Neural cell (in vitro differentiated cells): ENCODE data around the gene NCLN. TPM values are rescaled to one million over a fixed set of nuclear protein-coding genes. Genes with fewer than 3 reads are reported as not detected.

Experiments
- H2AFZ ChIP-seq: fragments of 200-600, 300-800 bp; sonication (generic), shearing (Covaris generic); 2 replicates; pipeline ENCODE4 v1.6.0; 2014; ENCODE audit warnings: low read depth, mild to moderate bottlenecking, antibody characterized with exemption, low read length, moderate library complexity
- H3F3A ChIP-seq: fragments of 200-600 bp; shearing (Covaris generic); 2 replicates; pipeline ENCODE4 v1.6.1; 2016; ENCODE audit warnings: mild to moderate bottlenecking, moderate library complexity, mixed read lengths, antibody characterized with exemption, low read length; ENCODE audit not compliant: insufficient read depth, poor library complexity, severe bottlenecking
- H3K27ac ChIP-seq: fragments of 200-600, 300-800 bp; sonication (generic), shearing (Covaris generic); 2 replicates; pipeline ENCODE4 v1.5.1; 2014; ENCODE audit warnings: mild to moderate bottlenecking, low read length, moderate library complexity
- H3K27me3 ChIP-seq: fragments of 300-800, 200-600 bp; sonication (generic), shearing (Covaris generic); 2 replicates; pipeline ENCODE4 v1.6.0; 2014; ENCODE audit warnings: mild to moderate bottlenecking, low read depth, low read length, moderate library complexity; ENCODE audit not compliant: insufficient read depth
- H3K36me3 ChIP-seq: fragments of 300-800, 200-600 bp; sonication (generic), shearing (Covaris generic); 2 replicates; pipeline ENCODE4 v1.5.1; 2014; ENCODE audit warnings: mild to moderate bottlenecking, antibody characterized with exemption, low read length, moderate library complexity; ENCODE audit not compliant: insufficient read depth
- H3K4me2 ChIP-seq: fragments of 300-800, 200-600 bp; sonication (generic), shearing (Covaris generic); 2 replicates; pipeline ENCODE4 v1.6.0; 2014; ENCODE audit warnings: mild to moderate bottlenecking, low read length
- H3K4me3 ChIP-seq: fragments of 300-800, 200-600 bp; sonication (generic), shearing (Covaris generic); 2 replicates; pipeline ENCODE4 v1.5.1; 2014; ENCODE audit warnings: mild to moderate bottlenecking, low read length, moderate library complexity
- H3K79me2 ChIP-seq: fragments of 200-600 bp; shearing (Covaris generic); replicated peaks from 2 replicates; pipeline ENCODE4 v1.6.0; 2014; ENCODE audit warnings: mild to moderate bottlenecking, low read length, moderate library complexity; ENCODE audit not compliant: insufficient read depth
- H3K9ac ChIP-seq: fragments of 300-800, 200-600 bp; sonication (generic), shearing (Covaris generic); 2 replicates; pipeline ENCODE4 v1.6.1; 2016; ENCODE audit warnings: mild to moderate bottlenecking, low read length, mixed read lengths
- H3K9me2 ChIP-seq: fragments of 200-600 bp; shearing (Covaris generic); 2 replicates; pipeline ENCODE4 v1.6.1; 2016; ENCODE audit warnings: mild to moderate bottlenecking, low read length, mixed read lengths; ENCODE audit not compliant: insufficient read depth
- H3K9me3 ChIP-seq: fragments of 200-600, 300-800 bp; sonication (generic), shearing (Covaris generic); 2 replicates; pipeline ENCODE4 v1.6.1; 2016; ENCODE audit warnings: mild to moderate bottlenecking, mixed run types, low read length, moderate library complexity, mixed read lengths
- H4K20me1 ChIP-seq: fragments of 200-600 bp; shearing (Covaris generic); 2 replicates; pipeline ENCODE4 v1.6.1; 2016; ENCODE audit warnings: mild to moderate bottlenecking, mixed run types; ENCODE audit not compliant: insufficient read depth
- EP300 ChIP-seq: fragments of 450-650 bp; conservative IDR thresholded peaks from 2 replicates; pipeline ENCODE4 v1.6.1; 2014; ENCODE audit warnings: antibody characterized with exemption, mild to moderate bottlenecking, moderate library complexity; ENCODE audit not compliant: poor library complexity, severe bottlenecking
- EZH2 ChIP-seq: fragments of 200-600, 300-800 bp; shearing (Covaris generic), sonication (generic); IDR thresholded peaks from 2 replicates; pipeline ENCODE4 v1.6.1; 2014; ENCODE audit warnings: antibody characterized with exemption, low read length, borderline replicate concordance, mild to moderate bottlenecking; ENCODE audit not compliant: insufficient read depth, poor library complexity, severe bottlenecking
- MXI1 ChIP-seq: fragments of 450-650 bp; conservative IDR thresholded peaks from 2 replicates; pipeline ENCODE4 v1.6.1; 2014; ENCODE audit warnings: antibody characterized with exemption, mild to moderate bottlenecking; ENCODE audit not compliant: poor library complexity, severe bottlenecking
- POLR2AphosphoS5 ChIP-seq: IDR thresholded peaks from 2 replicates; pipeline ENCODE4 v1.6.1; 2012
- RAD21 ChIP-seq: fragments of 450-650 bp; conservative IDR thresholded peaks from 2 replicates; pipeline ENCODE4 v1.6.1; 2014; ENCODE audit warnings: antibody characterized with exemption, mild to moderate bottlenecking, moderate library complexity
- SMC3 ChIP-seq: fragments of 450-650 bp; conservative IDR thresholded peaks from 2 replicates; pipeline ENCODE4 v1.6.1; 2014; ENCODE audit warnings: antibody characterized with exemption, mild to moderate bottlenecking, moderate library complexity; ENCODE audit not compliant: poor library complexity
- TAF1 ChIP-seq: IDR thresholded peaks from 2 replicates; pipeline ENCODE4 v1.6.1; 2012; ENCODE audit warnings: low read depth
- polyA plus RNA-seq: library from polyadenylated mRNA; depleted of rRNA; stranded (reverse); fragments of >200 nt; gene quantifications from 2 replicates; pipeline ENCODE4 v1.2.3, GENCODE V29; 2014
- TF ChIP-seq, protein P1 (sequence below): fragments of 450-650 bp; IDR thresholded peaks from 2 replicates; pipeline ENCODE4 v1.5.1; 2014; ENCODE audit warnings: antibody characterized with exemption, mild to moderate bottlenecking, moderate library complexity; ENCODE audit not compliant: poor library complexity, severe bottlenecking
- TF ChIP-seq, protein P2 (sequence below): IDR thresholded peaks from 2 replicates; pipeline ENCODE4 v1.6.1; 2012; ENCODE audit warnings: borderline replicate concordance

Gene NCLN
- polyA plus RNA-seq, 1 donor from 2014 or later = 23.5 TPM

DNA sequence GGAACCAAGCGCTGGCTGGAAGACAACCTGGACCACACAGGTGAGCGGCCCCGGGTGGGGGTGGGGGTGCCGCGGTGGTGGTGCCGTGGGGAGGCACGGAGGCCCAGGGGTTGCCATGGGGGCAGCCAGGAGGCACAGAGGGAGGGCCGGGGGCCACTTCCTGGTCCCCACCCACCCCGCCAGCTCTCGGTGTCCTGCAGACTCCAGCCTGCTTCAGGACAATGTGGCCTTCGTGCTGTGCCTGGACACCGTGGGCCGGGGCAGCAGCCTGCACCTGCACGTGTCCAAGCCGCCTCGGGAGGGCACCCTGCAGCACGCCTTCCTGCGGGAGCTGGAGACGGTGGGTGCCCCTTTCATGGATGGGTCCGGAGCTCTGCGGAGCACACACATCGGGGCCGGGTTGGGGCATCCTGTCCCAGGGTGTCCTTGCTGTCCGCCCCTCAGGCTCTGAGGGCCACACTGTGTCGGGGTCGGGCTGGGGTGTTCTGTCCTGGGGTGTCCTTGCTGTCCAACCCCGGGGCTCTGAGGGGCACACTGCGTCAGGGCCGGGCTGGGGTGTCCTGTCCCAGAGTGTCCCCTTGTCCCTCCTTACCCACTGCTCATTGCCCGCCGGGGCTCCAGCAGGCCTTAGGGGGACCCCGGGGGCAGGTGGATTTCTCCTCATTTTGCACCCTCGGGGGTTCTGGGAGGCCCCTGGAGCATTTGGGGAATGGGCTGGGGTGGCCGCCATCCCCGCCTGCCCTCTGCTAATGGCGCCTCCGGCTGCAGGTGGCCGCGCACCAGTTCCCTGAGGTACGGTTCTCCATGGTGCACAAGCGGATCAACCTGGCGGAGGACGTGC, 18.3 kb downstream of the NCLN start:
- H3K36me3 ChIP-seq = no peaks in the 10 kb centered on the region
- H3K9me2 ChIP-seq = no peaks in the 10 kb centered on the region
- H3K4me3 ChIP-seq = no peak overlapping the region
- no peak for TF ChIP-seq EP300
- no peak for TF ChIP-seq SMC3
- TF ChIP-seq, protein P1, sequence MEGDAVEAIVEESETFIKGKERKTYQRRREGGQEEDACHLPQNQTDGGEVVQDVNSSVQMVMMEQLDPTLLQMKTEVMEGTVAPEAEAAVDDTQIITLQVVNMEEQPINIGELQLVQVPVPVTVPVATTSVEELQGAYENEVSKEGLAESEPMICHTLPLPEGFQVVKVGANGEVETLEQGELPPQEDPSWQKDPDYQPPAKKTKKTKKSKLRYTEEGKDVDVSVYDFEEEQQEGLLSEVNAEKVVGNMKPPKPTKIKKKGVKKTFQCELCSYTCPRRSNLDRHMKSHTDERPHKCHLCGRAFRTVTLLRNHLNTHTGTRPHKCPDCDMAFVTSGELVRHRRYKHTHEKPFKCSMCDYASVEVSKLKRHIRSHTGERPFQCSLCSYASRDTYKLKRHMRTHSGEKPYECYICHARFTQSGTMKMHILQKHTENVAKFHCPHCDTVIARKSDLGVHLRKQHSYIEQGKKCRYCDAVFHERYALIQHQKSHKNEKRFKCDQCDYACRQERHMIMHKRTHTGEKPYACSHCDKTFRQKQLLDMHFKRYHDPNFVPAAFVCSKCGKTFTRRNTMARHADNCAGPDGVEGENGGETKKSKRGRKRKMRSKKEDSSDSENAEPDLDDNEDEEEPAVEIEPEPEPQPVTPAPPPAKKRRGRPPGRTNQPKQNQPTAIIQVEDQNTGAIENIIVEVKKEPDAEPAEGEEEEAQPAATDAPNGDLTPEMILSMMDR = no peak
- TF ChIP-seq RAD21 = no peak
- TF ChIP-seq TAF1 = no peak
- TF ChIP-seq EZH2 = no peak
- no peak for TF ChIP-seq MXI1
- TF ChIP-seq, protein P2, sequence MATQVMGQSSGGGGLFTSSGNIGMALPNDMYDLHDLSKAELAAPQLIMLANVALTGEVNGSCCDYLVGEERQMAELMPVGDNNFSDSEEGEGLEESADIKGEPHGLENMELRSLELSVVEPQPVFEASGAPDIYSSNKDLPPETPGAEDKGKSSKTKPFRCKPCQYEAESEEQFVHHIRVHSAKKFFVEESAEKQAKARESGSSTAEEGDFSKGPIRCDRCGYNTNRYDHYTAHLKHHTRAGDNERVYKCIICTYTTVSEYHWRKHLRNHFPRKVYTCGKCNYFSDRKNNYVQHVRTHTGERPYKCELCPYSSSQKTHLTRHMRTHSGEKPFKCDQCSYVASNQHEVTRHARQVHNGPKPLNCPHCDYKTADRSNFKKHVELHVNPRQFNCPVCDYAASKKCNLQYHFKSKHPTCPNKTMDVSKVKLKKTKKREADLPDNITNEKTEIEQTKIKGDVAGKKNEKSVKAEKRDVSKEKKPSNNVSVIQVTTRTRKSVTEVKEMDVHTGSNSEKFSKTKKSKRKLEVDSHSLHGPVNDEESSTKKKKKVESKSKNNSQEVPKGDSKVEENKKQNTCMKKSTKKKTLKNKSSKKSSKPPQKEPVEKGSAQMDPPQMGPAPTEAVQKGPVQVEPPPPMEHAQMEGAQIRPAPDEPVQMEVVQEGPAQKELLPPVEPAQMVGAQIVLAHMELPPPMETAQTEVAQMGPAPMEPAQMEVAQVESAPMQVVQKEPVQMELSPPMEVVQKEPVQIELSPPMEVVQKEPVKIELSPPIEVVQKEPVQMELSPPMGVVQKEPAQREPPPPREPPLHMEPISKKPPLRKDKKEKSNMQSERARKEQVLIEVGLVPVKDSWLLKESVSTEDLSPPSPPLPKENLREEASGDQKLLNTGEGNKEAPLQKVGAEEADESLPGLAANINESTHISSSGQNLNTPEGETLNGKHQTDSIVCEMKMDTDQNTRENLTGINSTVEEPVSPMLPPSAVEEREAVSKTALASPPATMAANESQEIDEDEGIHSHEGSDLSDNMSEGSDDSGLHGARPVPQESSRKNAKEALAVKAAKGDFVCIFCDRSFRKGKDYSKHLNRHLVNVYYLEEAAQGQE = no peak
- TF ChIP-seq POLR2AphosphoS5 = no peak
- H3K27me3 ChIP-seq = no peaks in the 10 kb centered on the region
- H3K79me2 ChIP-seq = no peaks in the 10 kb centered on the region
- H4K20me1 ChIP-seq = no peaks in the 10 kb centered on the region
- H3K9ac ChIP-seq = no peak overlapping the region
- no peak overlapping the region for H3K27ac ChIP-seq
- H3K9me3 ChIP-seq = no peaks in the 10 kb centered on the region
- H3F3A ChIP-seq = no peaks in the 10 kb centered on the region
- H2AFZ ChIP-seq = no peak overlapping the region
- no peak overlapping the region for H3K4me2 ChIP-seq

DNA sequence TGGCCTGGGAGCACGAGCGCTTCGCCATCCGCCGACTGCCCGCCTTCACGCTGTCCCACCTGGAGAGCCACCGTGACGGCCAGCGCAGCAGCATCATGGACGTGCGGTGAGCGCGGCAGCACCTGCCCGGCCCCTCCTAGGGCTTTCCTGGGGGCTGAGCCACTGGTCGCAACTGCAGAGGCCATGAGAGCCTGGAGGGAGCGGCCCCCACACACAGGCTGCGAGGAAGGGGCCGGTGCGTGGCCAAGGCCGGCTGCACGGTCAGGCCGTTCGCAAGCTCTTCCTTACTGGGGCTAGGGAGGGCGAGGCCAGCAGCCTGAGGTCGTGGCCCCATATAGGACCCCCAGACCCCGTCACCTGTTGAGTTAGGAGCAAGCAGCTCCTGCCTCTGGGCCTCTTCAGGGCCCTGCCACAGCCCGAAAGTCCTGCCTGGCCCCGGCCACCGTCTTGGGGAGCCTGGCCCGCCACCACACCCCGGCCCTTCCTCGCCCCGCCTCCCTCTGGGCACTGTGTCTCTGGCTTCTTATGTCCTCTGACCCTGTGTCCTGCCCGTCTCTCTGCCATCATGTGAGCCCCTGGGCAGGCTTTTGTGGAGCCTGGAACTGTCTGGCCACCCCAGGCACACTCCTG, 19.0 kb downstream of the NCLN start:
- Histone ChIP-seq H3K4me3 (no peak overlapping the region), H3F3A (no peaks in the 10 kb centered on the region), H3K9ac (no peak overlapping the region), H4K20me1 (no peaks in the 10 kb centered on the region), H3K27ac (no peak overlapping the region), H3K9me3 (no peaks in the 10 kb centered on the region), H2AFZ (no peak overlapping the region), H3K4me2 (no peak overlapping the region), H3K36me3 (no peaks in the 10 kb centered on the region), H3K9me2 (no peaks in the 10 kb centered on the region), H3K79me2 (no peaks in the 10 kb centered on the region), H3K27me3 (no peaks in the 10 kb centered on the region)
- TF ChIP-seq EZH2 (no peak), SMC3 (no peak)
